Measurements from ENCODE around the gene EIF4B. TPM values are rescaled to one million over a fixed set of nuclear protein-coding genes. Genes with fewer than 3 reads are reported as not detected.

EIF4B gene
- total and polyA plus RNA-seq, 2 of the 8 experiments (the other 6 are each of a cell fraction or from before 2014, with no cell fraction given) = 269 to 816 TPM

- no peak for TF ChIP-seq KDM4A (IDR thresholded peaks at IDR 0.05; ENCODE audit: low read depth, low read length, severe bottlenecking)
- TF ChIP-seq CTCF (IDR thresholded peaks at IDR 0.05; ENCODE audit: control extremely low read depth in 1 of 3, insufficient read depth in 1 of 3, low read depth in 1 of 3, low read length in 3 of 3) = peak; percentile 17 to 34 (median 26); a peak in 2 of 4 replicates
- no peak for TF ChIP-seq HDAC6 (IDR thresholded peaks at IDR 0.05; ENCODE audit: low read depth, low read length)
- Histone ChIP-seq H3K79me2 (ENCODE audit: control insufficient read depth in 1 of 2, insufficient read depth in 2 of 2, low read length in 2 of 2) (no peaks in the 10 kb centered on the region), H3K9ac (replicated peaks in 1 of 4; ENCODE audit: extremely low read depth in 1 of 4, low read depth in 3 of 4, low read length in 3 of 4) (no peak overlapping the region), H2BK120ac (replicated peaks; ENCODE audit: low read depth, low read length) (no peak overlapping the region), H3K79me1 (ENCODE audit: low read depth, low read length) (no peaks in the 10 kb centered on the region), H3K27ac (ENCODE audit: low read depth, low read length) (no peak overlapping the region), H3K36me3 (ENCODE audit: control insufficient read depth in 2 of 4, insufficient read depth in 4 of 4, low read length in 3 of 4) (no peaks in the 10 kb centered on the region), H3K4me3 (ENCODE audit: extremely low read depth in 1 of 4, insufficient read depth in 2 of 4, low read depth in 3 of 4, low read length in 4 of 4) (no peak overlapping the region), H2BK12ac (ENCODE audit: low read depth, low read length) (no peak overlapping the region), H4K5ac (ENCODE audit: insufficient read length, low read depth, low read length) (no peak overlapping the region), H2AK5ac (ENCODE audit: low read depth, low read length) (no peak overlapping the region), H2BK15ac (ENCODE audit: low read length) (no peak overlapping the region), H3K23ac (ENCODE audit: insufficient read length) (peak overlapping the region; percentile 72), H2BK20ac (ENCODE audit: low read length) (no peak overlapping the region), H3K27me3 (replicated peaks in 1 of 4; ENCODE audit: control insufficient read depth in 3 of 4, extremely low read depth in 1 of 4, insufficient read depth in 3 of 4, low read length in 3 of 4) (no peaks in the 10 kb centered on the region), H4K91ac (replicated peaks; ENCODE audit: insufficient read length, low read length) (no peak overlapping the region), H3K56ac (replicated peaks; ENCODE audit: insufficient read length, low read depth, low read length) (no peak overlapping the region), H3K9me3 (ENCODE audit: insufficient read depth in 2 of 2, low read depth in 1 of 2, low read length in 1 of 2) (no peaks in the 10 kb centered on the region), H3K4me2 (ENCODE audit: insufficient read depth in 1 of 2, low read depth in 2 of 2, low read length in 2 of 2) (no peak overlapping the region), H2BK5ac (ENCODE audit: low read depth, low read length) (no peak overlapping the region), H4K8ac (ENCODE audit: extremely low read depth, insufficient read depth, low read length) (no peak overlapping the region), H3K14ac (ENCODE audit: insufficient read length) (no peak overlapping the region), H3K4me1 (replicated peaks in 1 of 4; ENCODE audit: control insufficient read depth in 3 of 4, insufficient read depth in 4 of 4, low read length in 3 of 4) (no peaks in the 10 kb centered on the region), H3K18ac (ENCODE audit: extremely low read depth, low read length) (no peak overlapping the region), H3K23me2 (ENCODE audit: low read depth, low read length) (peaks cover 2% of the 10 kb centered on the region; the same call in 1 of the 2 replicates), H4K20me1 (replicated peaks in 1 of 2; ENCODE audit: control insufficient read depth in 1 of 2, insufficient read depth in 2 of 2, low read length in 2 of 2) (no peaks in the 10 kb centered on the region), H3K4ac (replicated peaks; ENCODE audit: insufficient read length, low read depth, low read length) (no peak overlapping the region), H2AFZ (ENCODE audit: low read length) (no peak overlapping the region)
- ChIA-PET POLR2A (ENCODE audit: partially characterized antibody) (interaction anchor here (1.2 to 2.4 kb wide), 4 partner anchors 9 to 80 kb away, joined by 3 to 10 read pairs (median 5); partner anchors contain the start of gene KRT8), CTCF (ENCODE audit: partially characterized antibody) (interaction anchor here (0.8 to 21.2 kb wide), 8 partner anchors 10 to 677 kb away, joined by 3 to 1250 read pairs (median 3); partner anchors contain the start of gene KRT8)
- WGBS, 2 experiments (ENCODE audit: extremely low coverage in 1 of 2, insufficient coverage in 1 of 2, insufficient read length in 1 of 2, insufficient replicate concordance in 2 of 2, low coverage in 1 of 2, low lambda C conversion rate in 2 of 2, missing lambda C conversion rate in 1 of 2) = 100% methylated on average over 1 of the region's 1 CpG; no CpG with 5 or more reads in 1 of the 2 experiments
- DNase-seq (ENCODE audit: low read depth in 1 of 2, low spot score in 2 of 2) (no peak), FAIRE-seq (no peak)
Observed at GRCh38 chr12:52984136-52984535, 22.1 kb upstream of the EIF4B start.
